HepG2 (cell line): ENCODE data around the gene NDUFA8. TPM values are rescaled to one million over a fixed set of nuclear protein-coding genes. Genes with fewer than 3 reads are reported as not detected.

Experiments
- CEBPB ChIP-seq: IDR thresholded peaks from 2 replicates; pipeline ENCODE4 v1.6.1; 2011; ENCODE audit warnings: low read depth, low read length, improper control_type of control experiment, borderline replicate concordance
- DMAP1 ChIP-seq: IDR thresholded peaks from 2 replicates; pipeline ENCODE4 v1.6.1; 2016
- ETV5 ChIP-seq: IDR thresholded peaks from 2 replicates; pipeline ENCODE4 v1.6.1; 2018; ENCODE audit warnings: missing biosample characterization, missing genetic modification reagents, inconsistent platforms, borderline replicate concordance
- FOSL2 ChIP-seq: sonication (generic); formaldehyde crosslinking; IDR thresholded peaks from 2 replicates; pipeline ENCODE4 v1.4.0; 2020; ENCODE audit warnings: missing genetic modification reagents
- HOXA3 ChIP-seq: sonication (generic); formaldehyde crosslinking; IDR thresholded peaks from 2 replicates; pipeline ENCODE4 v1.5.0; 2020; ENCODE audit warnings: missing genetic modification reagents
- JUN ChIP-seq: sonication (generic); formaldehyde crosslinking; IDR thresholded peaks from 2 replicates; pipeline ENCODE4 v1.4.0; 2020; ENCODE audit warnings: mild to moderate bottlenecking, missing genetic modification reagents
- RFXAP ChIP-seq: sonication (generic); formaldehyde crosslinking; IDR thresholded peaks from 2 replicates; pipeline ENCODE4 v1.4.0; 2020; ENCODE audit warnings: missing genetic modification reagents, borderline replicate concordance
- THAP7 ChIP-seq: sonication (generic); formaldehyde crosslinking; IDR thresholded peaks from 2 replicates; pipeline ENCODE4 v1.8.1; 2023; ENCODE audit warnings: mild to moderate bottlenecking, missing genetic modification reagents
- ZEB1 ChIP-seq: IDR thresholded peaks from 2 replicates; pipeline ENCODE4 v1.6.1; 2012; ENCODE audit warnings: mild to moderate bottlenecking, low read depth, inconsistent platforms; ENCODE audit not compliant: insufficient replicate concordance
- ZNF10 ChIP-seq: sonication (generic); formaldehyde crosslinking; IDR thresholded peaks from 2 replicates; pipeline ENCODE4 v1.4.0; 2020; ENCODE audit warnings: mild to moderate bottlenecking, low read depth, missing genetic modification reagents, borderline replicate concordance
- ZNF3 ChIP-seq: IDR thresholded peaks from 2 replicates; pipeline ENCODE4 v1.7.0; 2017; ENCODE audit warnings: inconsistent platforms
- ZNF430 ChIP-seq: sonication (generic); formaldehyde crosslinking; IDR thresholded peaks from 2 replicates; pipeline ENCODE4 v1.9.0; 2021; ENCODE audit warnings: mild to moderate bottlenecking, missing genetic modification reagents
- ZNF512B ChIP-seq: sonication (generic); formaldehyde crosslinking; IDR thresholded peaks from 2 replicates; pipeline ENCODE4 v1.5.1; 2020; ENCODE audit warnings: missing genetic modification reagents, mild to moderate bottlenecking, borderline replicate concordance
- ZNF614 ChIP-seq: IDR thresholded peaks from 2 replicates; pipeline ENCODE4 v1.6.1; 2018; ENCODE audit warnings: missing biosample characterization, missing genetic modification reagents, inconsistent platforms, borderline replicate concordance
- ZNF772 ChIP-seq: sonication (generic); formaldehyde crosslinking; IDR thresholded peaks from 2 replicates; pipeline ENCODE4 v1.5.0; 2020; ENCODE audit warnings: mild to moderate bottlenecking, missing genetic modification reagents
- ZNF839 ChIP-seq: sonication (generic); formaldehyde crosslinking; IDR thresholded peaks from 2 replicates; pipeline ENCODE4 v1.4.0; 2020; ENCODE audit warnings: missing genetic modification reagents, mild to moderate bottlenecking, borderline replicate concordance
- ZSCAN21 ChIP-seq: sonication (generic); formaldehyde crosslinking; IDR thresholded peaks from 2 replicates; pipeline ENCODE4 v1.8.0; 2022; ENCODE audit warnings: mild to moderate bottlenecking, missing genetic modification reagents, moderate library complexity, borderline replicate concordance
- ZSCAN30 ChIP-seq: sonication (generic); formaldehyde crosslinking; IDR thresholded peaks from 2 replicates; pipeline ENCODE4 v1.5.0; 2020; ENCODE audit warnings: mild to moderate bottlenecking, missing genetic modification reagents
- polyA plus RNA-seq, 8 experiments: library from polyadenylated mRNA; depleted of rRNA in 3 of 8; stranded (reverse) in 7 of 8; unstranded in 1 of 8; fragments of >200 nt; fragmentation: Illumina TruSeq in 4 of 8; extraction: Trizol in 4 of 8; gene quantifications; 2 replicates each; pipeline versions ENCODE4 v1.2.1 to v1.2.3, GENCODE V29; 2011 to 2016; ENCODE audit warnings: low read depth in 4 of 8, missing spikeins in 1 of 8, mixed read lengths in 1 of 8; ENCODE audit not compliant: insufficient read depth in 1 of 8
- total RNA-seq, 5 experiments: library from RNA; depleted of rRNA; stranded (reverse); fragments of >200 nt; fragmentation: Illumina TruSeq; extraction: Trizol; gene quantifications; 2 replicates each; pipeline ENCODE4 v1.2.3, GENCODE V29; 2016; ENCODE audit warnings: low read depth in 1 of 5
- TF ChIP-seq, protein P1 (sequence below): sonication (generic); formaldehyde crosslinking; IDR thresholded peaks from 2 replicates; pipeline ENCODE4 v1.5.1; 2020; ENCODE audit warnings: missing genetic modification reagents, mild to moderate bottlenecking, borderline replicate concordance

NDUFA8 gene
- total and polyA plus RNA-seq, 2 of the 13 experiments (the other 11 are each of a cell fraction or from before 2014, with no cell fraction given) = 68.6 to 71.7 TPM

- TF ChIP-seq RFXAP (CRISPR knock-in tag) (no peak), CEBPB (no peak), ZNF430 (CRISPR knock-in tag) (no peak), ZNF3 (CRISPR knock-in tag) (peak; percentile 65; the same call in 1 of the 2 replicates), ETV5 (no peak; the same call in 1 of the 2 replicates), ZSCAN30 (CRISPR knock-in tag) (no peak), HOXA3 (CRISPR knock-in tag) (0 out of 2 replicates have a peak, but pooled peaks have one; percentile 12), FOSL2 (CRISPR knock-in tag) (peak; percentile 62), ZNF839 (no peak), DMAP1 (CRISPR knock-in tag) (no peak), ZNF614 (CRISPR knock-in tag) (no peak), THAP7 (CRISPR knock-in tag) (no peak), JUN (CRISPR knock-in tag) (0 out of 2 replicates have a peak, but pooled peaks have one; percentile 25), ZNF512B (CRISPR knock-in tag) (no peak), ZSCAN21 (CRISPR knock-in tag) (no peak), ZNF10 (CRISPR knock-in tag) (no peak), ZEB1 (no peak), ZNF772 (no peak)
- TF ChIP-seq, protein P1, sequence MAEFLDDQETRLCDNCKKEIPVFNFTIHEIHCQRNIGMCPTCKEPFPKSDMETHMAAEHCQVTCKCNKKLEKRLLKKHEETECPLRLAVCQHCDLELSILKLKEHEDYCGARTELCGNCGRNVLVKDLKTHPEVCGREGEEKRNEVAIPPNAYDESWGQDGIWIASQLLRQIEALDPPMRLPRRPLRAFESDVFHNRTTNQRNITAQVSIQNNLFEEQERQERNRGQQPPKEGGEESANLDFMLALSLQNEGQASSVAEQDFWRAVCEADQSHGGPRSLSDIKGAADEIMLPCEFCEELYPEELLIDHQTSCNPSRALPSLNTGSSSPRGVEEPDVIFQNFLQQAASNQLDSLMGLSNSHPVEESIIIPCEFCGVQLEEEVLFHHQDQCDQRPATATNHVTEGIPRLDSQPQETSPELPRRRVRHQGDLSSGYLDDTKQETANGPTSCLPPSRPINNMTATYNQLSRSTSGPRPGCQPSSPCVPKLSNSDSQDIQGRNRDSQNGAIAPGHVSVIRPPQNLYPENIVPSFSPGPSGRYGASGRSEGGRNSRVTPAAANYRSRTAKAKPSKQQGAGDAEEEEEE (CRISPR knock-in tag) = no peak
Observed at GRCh38 chr9:122138560-122139268, 20.9 kb downstream of the NDUFA8 start (continued).
